OCI-LY7 (cell line): ENCODE measurements around the gene FANCD2.

Source experiments
- EZH2phosphoT487 ChIP-seq: fragments of 200-600 bp; sonication (generic); IDR thresholded peaks from 2 replicates; pipeline ENCODE4 v1.6.1; 2018; ENCODE audit warnings: low read depth, borderline replicate concordance, mild to moderate bottlenecking, mixed run types, antibody characterized with exemption, low read length, moderate library complexity, mixed read lengths
- TF ChIP-seq, protein P1 (sequence below): fragments of 200-600 bp; sonication (generic); conservative IDR thresholded peaks from 2 replicates; pipeline ENCODE4 v1.5.1; 2014; ENCODE audit warnings: mild to moderate bottlenecking, antibody characterized with exemption, low read length, moderate library complexity, mixed read lengths

- TF ChIP-seq, protein P1, sequence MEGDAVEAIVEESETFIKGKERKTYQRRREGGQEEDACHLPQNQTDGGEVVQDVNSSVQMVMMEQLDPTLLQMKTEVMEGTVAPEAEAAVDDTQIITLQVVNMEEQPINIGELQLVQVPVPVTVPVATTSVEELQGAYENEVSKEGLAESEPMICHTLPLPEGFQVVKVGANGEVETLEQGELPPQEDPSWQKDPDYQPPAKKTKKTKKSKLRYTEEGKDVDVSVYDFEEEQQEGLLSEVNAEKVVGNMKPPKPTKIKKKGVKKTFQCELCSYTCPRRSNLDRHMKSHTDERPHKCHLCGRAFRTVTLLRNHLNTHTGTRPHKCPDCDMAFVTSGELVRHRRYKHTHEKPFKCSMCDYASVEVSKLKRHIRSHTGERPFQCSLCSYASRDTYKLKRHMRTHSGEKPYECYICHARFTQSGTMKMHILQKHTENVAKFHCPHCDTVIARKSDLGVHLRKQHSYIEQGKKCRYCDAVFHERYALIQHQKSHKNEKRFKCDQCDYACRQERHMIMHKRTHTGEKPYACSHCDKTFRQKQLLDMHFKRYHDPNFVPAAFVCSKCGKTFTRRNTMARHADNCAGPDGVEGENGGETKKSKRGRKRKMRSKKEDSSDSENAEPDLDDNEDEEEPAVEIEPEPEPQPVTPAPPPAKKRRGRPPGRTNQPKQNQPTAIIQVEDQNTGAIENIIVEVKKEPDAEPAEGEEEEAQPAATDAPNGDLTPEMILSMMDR, result no peak
- no peak for TF ChIP-seq EZH2phosphoT487
Measured at GRCh38 chr3:10010421-10010877, 15.8 kb upstream of the FANCD2 start.
